SK-N-SH treated with all-trans-retinoic acid at 6 μM for 48 hours (cell line): Measurements from ENCODE around the gene TOR2A.

ENCODE experiments used
- BACH2 ChIP-seq: fragments of 250-450 bp; sonication (Bioruptor Pico); IDR thresholded peaks from 2 replicates; pipeline ENCODE4 v1.9.0; 2021; ENCODE audit warnings: mild to moderate bottlenecking, borderline replicate concordance
- CSDC2 ChIP-seq: fragments of 250-450 bp; sonication (Bioruptor Pico); IDR thresholded peaks from 2 replicates; pipeline ENCODE4 v1.5.0; 2020; ENCODE audit warnings: mild to moderate bottlenecking, moderate library complexity
- OSR1 ChIP-seq: fragments of 250-450 bp; sonication (Bioruptor Pico); IDR thresholded peaks from 2 replicates; pipeline ENCODE4 v1.8.0; 2022; ENCODE audit warnings: moderate library complexity, mild to moderate bottlenecking, inconsistent platforms
- PPARA ChIP-seq: fragments of 250-450 bp; sonication (Bioruptor Pico); IDR thresholded peaks from 2 replicates; pipeline ENCODE4 v1.5.0; 2020; ENCODE audit warnings: mild to moderate bottlenecking, borderline replicate concordance
- RARB ChIP-seq: fragments of 250-450 bp; sonication (Bioruptor Pico); IDR thresholded peaks from 2 replicates; pipeline ENCODE4 v1.8.0; 2021; ENCODE audit warnings: mild to moderate bottlenecking, moderate library complexity
- ZNF8 ChIP-seq: fragments of 450-650 bp; formaldehyde crosslinking; IDR thresholded peaks from 2 replicates; pipeline ENCODE4 v1.5.0; 2020; ENCODE audit warnings: mild to moderate bottlenecking, moderate library complexity

- no peak for TF ChIP-seq RARB (CRISPR knock-in tag)
- TF ChIP-seq OSR1 (CRISPR knock-in tag), result no peak
- TF ChIP-seq BACH2, result no peak
- no peak for TF ChIP-seq CSDC2 (CRISPR knock-in tag)
- TF ChIP-seq ZNF8 (CRISPR knock-in tag), result no peak
- TF ChIP-seq PPARA (CRISPR knock-in tag), result no peak
These were observed 797 bp downstream of the TOR2A start for GRCh38 chr9:127734247-127734746.
